ENCODE results near the gene CBS.

- TF ChIP-seq, protein P1, sequence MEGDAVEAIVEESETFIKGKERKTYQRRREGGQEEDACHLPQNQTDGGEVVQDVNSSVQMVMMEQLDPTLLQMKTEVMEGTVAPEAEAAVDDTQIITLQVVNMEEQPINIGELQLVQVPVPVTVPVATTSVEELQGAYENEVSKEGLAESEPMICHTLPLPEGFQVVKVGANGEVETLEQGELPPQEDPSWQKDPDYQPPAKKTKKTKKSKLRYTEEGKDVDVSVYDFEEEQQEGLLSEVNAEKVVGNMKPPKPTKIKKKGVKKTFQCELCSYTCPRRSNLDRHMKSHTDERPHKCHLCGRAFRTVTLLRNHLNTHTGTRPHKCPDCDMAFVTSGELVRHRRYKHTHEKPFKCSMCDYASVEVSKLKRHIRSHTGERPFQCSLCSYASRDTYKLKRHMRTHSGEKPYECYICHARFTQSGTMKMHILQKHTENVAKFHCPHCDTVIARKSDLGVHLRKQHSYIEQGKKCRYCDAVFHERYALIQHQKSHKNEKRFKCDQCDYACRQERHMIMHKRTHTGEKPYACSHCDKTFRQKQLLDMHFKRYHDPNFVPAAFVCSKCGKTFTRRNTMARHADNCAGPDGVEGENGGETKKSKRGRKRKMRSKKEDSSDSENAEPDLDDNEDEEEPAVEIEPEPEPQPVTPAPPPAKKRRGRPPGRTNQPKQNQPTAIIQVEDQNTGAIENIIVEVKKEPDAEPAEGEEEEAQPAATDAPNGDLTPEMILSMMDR (IDR thresholded peaks at IDR 0.05; ENCODE audit: low read depth, low read length) = no peak
- TF ChIP-seq EZH2phosphoT487 (IDR thresholded peaks at IDR 0.05; ENCODE audit: low read depth) = no peak
These were observed 40.8 kb downstream of the CBS start for GRCh38 chr21:43034826-43035225.
